AG04449 (cell line): ENCODE measurements around the gene IFNGR2.

Source experiments
- CTCF ChIA-PET: fragments of 350-600 bp; formaldehyde crosslinking; extraction: SDS; loops from one replicate; lab custom pipeline; 2021; ENCODE audit warnings: antibody characterized with exemption; lab: Yijun Ruan, JAX
- POLR2A ChIA-PET: fragments of 400-600, 350-600 bp; formaldehyde crosslinking; extraction: SDS; loops from one replicate; lab custom pipeline; 2020; ENCODE audit warnings: antibody characterized with exemption, inconsistent platforms; lab: Yijun Ruan, JAX
- DNase-seq: peaks from one replicate; pipeline ENCODE4 v3.0.0-alpha.2; 2010; ENCODE audit warnings: low read depth, low spot score
- H3K4me3 ChIP-seq: 2 replicates; pipeline ENCODE4 v1.5.1; 2011; ENCODE audit warnings: low read depth, mild to moderate bottlenecking, control low read depth, low read length
- TF ChIP-seq, protein P1 (sequence below): IDR thresholded peaks from one replicate; pipeline ENCODE4 v1.5.1; 2011; ENCODE audit warnings: mild to moderate bottlenecking, moderate library complexity, low read length, control low read depth, inconsistent platforms; ENCODE audit not compliant: insufficient read depth; ENCODE audit errors: missing control alignments

Gene IFNGR2

DNA sequence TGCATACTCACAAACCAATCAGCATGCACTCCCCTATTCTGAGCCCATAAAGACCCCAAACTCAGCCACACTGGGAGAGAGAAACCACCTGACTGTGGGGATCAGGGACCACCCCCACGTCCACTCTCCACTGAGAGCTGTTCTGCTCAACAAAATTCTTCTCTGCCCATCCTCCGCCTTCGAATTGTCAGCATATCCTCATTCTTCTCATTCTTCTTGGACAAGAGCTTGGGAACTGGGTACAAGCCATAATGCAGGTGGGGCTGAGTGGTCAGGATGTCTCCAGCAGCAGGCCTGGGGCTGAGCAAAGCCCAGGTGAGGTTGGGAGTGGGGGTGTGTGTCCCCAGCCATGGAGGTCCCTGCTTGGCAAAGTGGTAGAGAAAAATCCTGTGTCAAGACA lies 34.6 kb upstream of the IFNGR2 start:
- no peak overlapping the region for H3K4me3 ChIP-seq
- TF ChIP-seq, protein P1, sequence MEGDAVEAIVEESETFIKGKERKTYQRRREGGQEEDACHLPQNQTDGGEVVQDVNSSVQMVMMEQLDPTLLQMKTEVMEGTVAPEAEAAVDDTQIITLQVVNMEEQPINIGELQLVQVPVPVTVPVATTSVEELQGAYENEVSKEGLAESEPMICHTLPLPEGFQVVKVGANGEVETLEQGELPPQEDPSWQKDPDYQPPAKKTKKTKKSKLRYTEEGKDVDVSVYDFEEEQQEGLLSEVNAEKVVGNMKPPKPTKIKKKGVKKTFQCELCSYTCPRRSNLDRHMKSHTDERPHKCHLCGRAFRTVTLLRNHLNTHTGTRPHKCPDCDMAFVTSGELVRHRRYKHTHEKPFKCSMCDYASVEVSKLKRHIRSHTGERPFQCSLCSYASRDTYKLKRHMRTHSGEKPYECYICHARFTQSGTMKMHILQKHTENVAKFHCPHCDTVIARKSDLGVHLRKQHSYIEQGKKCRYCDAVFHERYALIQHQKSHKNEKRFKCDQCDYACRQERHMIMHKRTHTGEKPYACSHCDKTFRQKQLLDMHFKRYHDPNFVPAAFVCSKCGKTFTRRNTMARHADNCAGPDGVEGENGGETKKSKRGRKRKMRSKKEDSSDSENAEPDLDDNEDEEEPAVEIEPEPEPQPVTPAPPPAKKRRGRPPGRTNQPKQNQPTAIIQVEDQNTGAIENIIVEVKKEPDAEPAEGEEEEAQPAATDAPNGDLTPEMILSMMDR: no peak
- ChIA-PET CTCF (interaction anchor here (1.2 to 6.1 kb wide), 2 partner anchors 7 to 9 kb away, joined by 3 to 36 read pairs; no protein-coding TSS in a partner anchor), POLR2A (no interaction called here)
- DNase-seq: no peak

DNA sequence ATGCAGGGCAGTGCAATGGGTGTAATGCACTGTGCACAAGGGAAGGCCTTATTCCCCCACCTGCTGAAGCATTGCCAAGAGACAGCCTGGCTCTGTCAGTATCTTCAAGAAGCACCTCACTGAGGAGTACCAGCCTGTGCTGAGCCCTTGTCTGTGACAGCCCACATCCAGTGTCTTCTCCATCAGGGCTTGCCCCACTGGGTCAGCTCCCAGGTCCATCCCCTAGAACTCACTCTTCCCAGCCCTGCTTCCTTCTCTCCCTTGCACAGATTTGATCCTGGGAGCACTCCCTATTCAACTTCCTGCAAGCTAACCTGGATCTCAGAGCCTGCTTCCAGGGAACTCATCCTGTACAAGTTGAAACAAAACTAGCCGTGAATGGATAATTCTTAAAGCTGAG lies 33.6 kb upstream of the IFNGR2 start:
- ChIA-PET POLR2A (no interaction called here), CTCF (interaction anchor here (1.0 to 6.1 kb wide), 3 partner anchors 8 to 172 kb away, joined by 3 to 36 read pairs (median 4); no protein-coding TSS in a partner anchor)
- no peak overlapping the region for H3K4me3 ChIP-seq
- no peak for DNase-seq
- TF ChIP-seq, protein P1: no peak

DNA sequence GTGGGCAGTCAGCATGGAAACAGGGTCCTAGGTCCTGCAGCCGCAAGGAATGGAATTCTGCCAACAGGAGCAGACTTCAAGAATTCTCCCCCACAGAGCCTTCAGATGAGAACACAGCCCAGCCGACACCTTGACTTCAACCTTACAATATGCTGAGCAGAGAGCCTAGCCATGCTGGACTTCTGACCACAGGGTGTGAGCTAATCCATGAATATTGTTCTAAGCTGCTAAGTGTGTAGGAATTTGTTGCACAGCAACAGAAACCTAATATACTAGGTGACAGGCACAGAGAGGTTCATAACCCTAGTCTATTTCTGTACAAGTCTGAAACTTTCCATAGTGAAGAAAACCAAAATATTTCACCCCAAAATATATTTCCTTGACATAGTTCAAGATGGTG lies 32.9 kb upstream of the IFNGR2 start:
- H3K4me3 ChIP-seq: no peak overlapping the region
- no peak for DNase-seq
- TF ChIP-seq, protein P1: no peak
- CTCF ChIA-PET: interaction anchor here (1.0 to 6.1 kb wide), 3 partner anchors 9 to 173 kb away, joined by 3 to 36 read pairs (median 4); no protein-coding TSS in a partner anchor
- POLR2A ChIA-PET: no interaction called here

DNA sequence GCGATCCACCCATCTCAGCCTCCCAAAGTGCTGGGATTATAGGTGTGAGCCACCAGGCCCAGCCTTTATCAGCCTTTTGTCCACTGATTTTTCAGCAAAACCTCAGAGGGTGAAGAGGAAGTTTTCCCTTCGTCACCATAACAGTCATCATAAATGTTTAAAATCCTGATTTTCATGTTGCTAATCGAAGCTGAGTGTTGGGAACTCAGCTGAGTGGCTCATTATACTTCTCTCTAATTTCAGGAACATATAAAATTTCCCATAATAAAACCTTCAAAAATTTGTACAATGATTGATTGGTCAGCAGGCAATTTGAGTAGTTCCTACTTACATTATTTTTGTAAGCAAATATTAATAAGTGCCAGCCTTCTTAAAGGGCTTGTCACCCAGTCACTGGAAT lies 31.8 kb upstream of the IFNGR2 start:
- no peak overlapping the region for H3K4me3 ChIP-seq
- CTCF ChIA-PET: interaction anchor here (0.7 to 6.1 kb wide), 3 partner anchors 10 to 174 kb away, joined by 3 to 36 read pairs (median 3); no protein-coding TSS in a partner anchor
- POLR2A ChIA-PET: no interaction called here
- no peak for DNase-seq
- TF ChIP-seq, protein P1: no peak

DNA sequence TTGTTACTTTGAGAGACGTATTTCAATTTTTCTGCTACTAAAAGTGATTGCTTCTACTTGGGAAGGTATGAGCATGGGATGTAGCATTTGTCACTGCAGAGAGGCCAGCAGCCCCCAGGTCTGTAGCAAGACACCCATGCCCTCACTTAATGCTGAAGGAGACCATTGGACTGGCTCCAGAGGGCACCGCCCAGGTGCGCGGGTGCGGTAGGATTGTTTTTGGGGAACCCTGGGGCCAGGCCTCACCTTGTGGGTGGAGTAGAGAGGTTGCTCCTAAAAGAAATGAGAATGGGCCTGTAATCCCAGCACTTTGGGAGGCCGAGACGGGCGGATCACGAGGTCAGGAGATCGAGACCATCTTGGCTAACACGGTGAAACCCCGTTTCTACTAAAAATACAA lies 30.6 kb upstream of the IFNGR2 start:
- TF ChIP-seq, protein P1: no peak
- CTCF ChIA-PET: interaction anchor here (1.1 to 6.1 kb wide), 2 partner anchors 11 to 14 kb away, joined by 4 to 36 read pairs; no protein-coding TSS in a partner anchor
- POLR2A ChIA-PET: no interaction called here
- H3K4me3 ChIP-seq: no peak overlapping the region
- DNase-seq: no peak

DNA sequence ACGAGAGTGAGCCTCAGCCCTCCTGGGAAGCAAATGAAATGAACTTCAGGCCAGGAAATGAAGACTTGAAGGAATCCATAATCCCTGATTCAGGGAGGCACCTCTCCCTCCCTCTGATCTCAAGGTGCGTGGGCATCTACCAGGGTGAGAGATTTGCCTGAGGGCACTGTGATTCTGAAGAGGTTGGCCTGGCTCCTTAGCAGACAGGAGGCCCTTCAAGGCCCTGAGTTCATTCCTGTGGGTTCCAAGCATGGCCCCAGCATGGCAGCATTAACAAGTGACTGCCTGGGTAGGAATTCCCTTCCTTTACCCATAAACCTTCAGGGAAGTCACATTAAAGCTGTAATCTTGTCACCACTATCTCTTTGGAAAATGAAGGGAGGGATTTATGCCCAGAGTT lies 29.8 kb upstream of the IFNGR2 start:
- POLR2A ChIA-PET: no interaction called here
- TF ChIP-seq, protein P1: no peak
- DNase-seq: no peak
- CTCF ChIA-PET: interaction anchor here (1.1 to 6.1 kb wide), 6 partner anchors 12 to 176 kb away, joined by 3 to 36 read pairs (median 6); no protein-coding TSS in a partner anchor
- H3K4me3 ChIP-seq: no peak overlapping the region
